GM23338 (cell line): ENCODE measurements around the gene UBFD1.

Source experiments
- CREB1 ChIP-seq: fragments of 250-450 bp; sonication (Bioruptor Pico); IDR thresholded peaks from 2 replicates; pipeline ENCODE4 v1.5.0; 2020; ENCODE audit warnings: low read depth, mild to moderate bottlenecking, moderate library complexity
- EZH2 ChIP-seq: fragments of 200-600 bp; sonication (generic); IDR thresholded peaks from one replicate; pipeline ENCODE4 v1.8.0; 2017; ENCODE audit warnings: antibody characterized with exemption, mild to moderate bottlenecking, low read depth; ENCODE audit not compliant: unreplicated experiment
- EZH2phosphoT487 ChIP-seq: fragments of 200-600 bp; sonication (generic); IDR thresholded peaks from one replicate; pipeline ENCODE4 v1.8.1; 2018; ENCODE audit warnings: antibody characterized with exemption; ENCODE audit not compliant: unreplicated experiment
- JUNB ChIP-seq: IDR thresholded peaks from one replicate; pipeline ENCODE4 v1.6.1; 2016; ENCODE audit warnings: antibody characterized with exemption; ENCODE audit not compliant: unreplicated experiment
- NANOG ChIP-seq: IDR thresholded peaks from 2 replicates; pipeline ENCODE4 v1.6.1; 2016; ENCODE audit warnings: antibody characterized with exemption, borderline replicate concordance
- POLR2AphosphoS5 ChIP-seq: IDR thresholded peaks from 2 replicates; pipeline ENCODE4 v1.6.1; 2016; ENCODE audit warnings: antibody characterized with exemption, low read depth
- STAT1 ChIP-seq: IDR thresholded peaks from one replicate; pipeline ENCODE4 v1.6.1; 2016; ENCODE audit warnings: antibody characterized with exemption; ENCODE audit not compliant: unreplicated experiment
- ZNF114 ChIP-seq: fragments of 250-450 bp; sonication (Bioruptor Pico); IDR thresholded peaks from 2 replicates; pipeline ENCODE4 v1.5.0; 2020; ENCODE audit warnings: mild to moderate bottlenecking, moderate library complexity
- ZNF331 ChIP-seq: fragments of 250-450 bp; sonication (Bioruptor Pico); IDR thresholded peaks from 2 replicates; pipeline ENCODE4 v1.5.0; 2020; ENCODE audit warnings: low read depth, mild to moderate bottlenecking, moderate library complexity
- TF ChIP-seq, protein P1 (sequence below), 2 experiments: fragments of 200-600 bp in 1 of 2; sonication (generic) in 1 of 2; conservative IDR thresholded peaks; 2 replicates each; pipeline versions ENCODE4 v1.5.1 to v1.6.1; 2016 to 2017; ENCODE audit warnings: antibody characterized with exemption in 2 of 2, low read depth in 2 of 2, mild to moderate bottlenecking in 2 of 2, moderate library complexity in 1 of 2
- TF ChIP-seq, protein P2 (sequence below): IDR thresholded peaks from one replicate; pipeline ENCODE4 v1.6.1; 2018; ENCODE audit warnings: antibody characterized with exemption; ENCODE audit not compliant: unreplicated experiment
- TF ChIP-seq, protein P3 (sequence below): IDR thresholded peaks from 2 replicates; pipeline ENCODE4 v1.6.1; 2016; ENCODE audit warnings: antibody characterized with exemption

GRCh38 chr16:23615805-23616204 lies 58.3 kb downstream of the UBFD1 start:
- TF ChIP-seq, protein P1, sequence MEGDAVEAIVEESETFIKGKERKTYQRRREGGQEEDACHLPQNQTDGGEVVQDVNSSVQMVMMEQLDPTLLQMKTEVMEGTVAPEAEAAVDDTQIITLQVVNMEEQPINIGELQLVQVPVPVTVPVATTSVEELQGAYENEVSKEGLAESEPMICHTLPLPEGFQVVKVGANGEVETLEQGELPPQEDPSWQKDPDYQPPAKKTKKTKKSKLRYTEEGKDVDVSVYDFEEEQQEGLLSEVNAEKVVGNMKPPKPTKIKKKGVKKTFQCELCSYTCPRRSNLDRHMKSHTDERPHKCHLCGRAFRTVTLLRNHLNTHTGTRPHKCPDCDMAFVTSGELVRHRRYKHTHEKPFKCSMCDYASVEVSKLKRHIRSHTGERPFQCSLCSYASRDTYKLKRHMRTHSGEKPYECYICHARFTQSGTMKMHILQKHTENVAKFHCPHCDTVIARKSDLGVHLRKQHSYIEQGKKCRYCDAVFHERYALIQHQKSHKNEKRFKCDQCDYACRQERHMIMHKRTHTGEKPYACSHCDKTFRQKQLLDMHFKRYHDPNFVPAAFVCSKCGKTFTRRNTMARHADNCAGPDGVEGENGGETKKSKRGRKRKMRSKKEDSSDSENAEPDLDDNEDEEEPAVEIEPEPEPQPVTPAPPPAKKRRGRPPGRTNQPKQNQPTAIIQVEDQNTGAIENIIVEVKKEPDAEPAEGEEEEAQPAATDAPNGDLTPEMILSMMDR (conservative IDR thresholded peaks at IDR 0.05; ENCODE audit: low read depth in 2 of 2): no peak
- TF ChIP-seq POLR2AphosphoS5 (no peak), EZH2 (no peak), CREB1 (CRISPR knock-in tag) (no peak), EZH2phosphoT487 (no peak), JUNB (no peak), ZNF331 (CRISPR knock-in tag) (no peak), NANOG (no peak), ZNF114 (CRISPR knock-in tag) (no peak), STAT1 (no peak)
- TF ChIP-seq, protein P2, sequence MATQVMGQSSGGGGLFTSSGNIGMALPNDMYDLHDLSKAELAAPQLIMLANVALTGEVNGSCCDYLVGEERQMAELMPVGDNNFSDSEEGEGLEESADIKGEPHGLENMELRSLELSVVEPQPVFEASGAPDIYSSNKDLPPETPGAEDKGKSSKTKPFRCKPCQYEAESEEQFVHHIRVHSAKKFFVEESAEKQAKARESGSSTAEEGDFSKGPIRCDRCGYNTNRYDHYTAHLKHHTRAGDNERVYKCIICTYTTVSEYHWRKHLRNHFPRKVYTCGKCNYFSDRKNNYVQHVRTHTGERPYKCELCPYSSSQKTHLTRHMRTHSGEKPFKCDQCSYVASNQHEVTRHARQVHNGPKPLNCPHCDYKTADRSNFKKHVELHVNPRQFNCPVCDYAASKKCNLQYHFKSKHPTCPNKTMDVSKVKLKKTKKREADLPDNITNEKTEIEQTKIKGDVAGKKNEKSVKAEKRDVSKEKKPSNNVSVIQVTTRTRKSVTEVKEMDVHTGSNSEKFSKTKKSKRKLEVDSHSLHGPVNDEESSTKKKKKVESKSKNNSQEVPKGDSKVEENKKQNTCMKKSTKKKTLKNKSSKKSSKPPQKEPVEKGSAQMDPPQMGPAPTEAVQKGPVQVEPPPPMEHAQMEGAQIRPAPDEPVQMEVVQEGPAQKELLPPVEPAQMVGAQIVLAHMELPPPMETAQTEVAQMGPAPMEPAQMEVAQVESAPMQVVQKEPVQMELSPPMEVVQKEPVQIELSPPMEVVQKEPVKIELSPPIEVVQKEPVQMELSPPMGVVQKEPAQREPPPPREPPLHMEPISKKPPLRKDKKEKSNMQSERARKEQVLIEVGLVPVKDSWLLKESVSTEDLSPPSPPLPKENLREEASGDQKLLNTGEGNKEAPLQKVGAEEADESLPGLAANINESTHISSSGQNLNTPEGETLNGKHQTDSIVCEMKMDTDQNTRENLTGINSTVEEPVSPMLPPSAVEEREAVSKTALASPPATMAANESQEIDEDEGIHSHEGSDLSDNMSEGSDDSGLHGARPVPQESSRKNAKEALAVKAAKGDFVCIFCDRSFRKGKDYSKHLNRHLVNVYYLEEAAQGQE: no peak
- TF ChIP-seq, protein P3, sequence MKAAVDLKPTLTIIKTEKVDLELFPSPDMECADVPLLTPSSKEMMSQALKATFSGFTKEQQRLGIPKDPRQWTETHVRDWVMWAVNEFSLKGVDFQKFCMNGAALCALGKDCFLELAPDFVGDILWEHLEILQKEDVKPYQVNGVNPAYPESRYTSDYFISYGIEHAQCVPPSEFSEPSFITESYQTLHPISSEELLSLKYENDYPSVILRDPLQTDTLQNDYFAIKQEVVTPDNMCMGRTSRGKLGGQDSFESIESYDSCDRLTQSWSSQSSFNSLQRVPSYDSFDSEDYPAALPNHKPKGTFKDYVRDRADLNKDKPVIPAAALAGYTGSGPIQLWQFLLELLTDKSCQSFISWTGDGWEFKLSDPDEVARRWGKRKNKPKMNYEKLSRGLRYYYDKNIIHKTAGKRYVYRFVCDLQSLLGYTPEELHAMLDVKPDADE: no peak
